ENCODE measurements around the gene EFCAB9. TPM values are rescaled to one million over a fixed set of nuclear protein-coding genes. Genes with fewer than 3 reads are reported as not detected.
"Not testable (repeated sequence)": the region's sequence is repeated elsewhere in the genome, so short reads cannot be mapped to it uniquely, and the experiment has no call there.

EFCAB9 gene
- total RNA-seq, 2 experiments from 2014 or later = not detected

DNA sequence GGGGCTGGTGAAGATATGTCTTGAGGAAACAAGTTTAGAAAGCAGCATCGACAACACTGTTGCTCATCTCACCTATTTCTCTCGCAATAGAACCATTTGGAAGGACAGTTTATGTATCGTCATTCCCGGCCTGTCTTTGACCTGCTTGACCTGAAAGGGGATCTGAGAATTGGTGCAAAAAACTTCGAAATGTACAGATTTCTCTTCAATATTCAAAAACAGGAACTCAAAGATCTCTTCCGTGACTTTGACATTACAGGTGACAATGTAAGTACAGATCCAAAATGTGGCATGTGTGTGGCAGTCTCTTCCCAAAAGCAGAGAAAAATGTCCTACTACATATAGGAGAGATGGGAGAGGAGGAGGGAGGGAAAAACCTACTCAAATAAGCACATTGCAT, 6.5 kb downstream of the EFCAB9 start:
- H3K9me3 ChIP-seq (ENCODE audit: low read length) = no peaks in the 10 kb centered on the region

DNA sequence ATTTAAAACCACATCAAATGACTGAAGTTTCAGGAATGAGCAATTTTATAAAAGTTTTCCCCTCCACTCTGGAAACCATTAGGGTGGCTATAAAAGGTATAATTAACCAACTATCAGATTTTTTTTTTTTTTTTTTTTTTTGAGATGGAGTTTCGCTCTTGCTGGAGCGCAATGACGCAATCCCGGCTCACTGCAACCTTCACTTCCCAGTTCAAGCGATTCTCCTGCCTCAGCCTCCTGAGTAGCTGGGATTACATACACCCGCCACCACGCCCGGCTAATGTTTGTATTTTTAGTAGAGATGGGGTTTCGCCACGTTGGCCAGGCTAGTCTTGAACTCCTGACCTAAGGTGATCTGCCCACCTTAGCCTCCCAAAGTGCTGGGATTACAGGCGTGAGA, 12.0 kb downstream of the EFCAB9 start:
- H3K36me3 ChIP-seq (ENCODE audit: insufficient read depth, low read length); BruUV-seq (replicated peaks); H3K4me3 ChIP-seq (ENCODE audit: low read depth, low read length, poor library complexity, severe bottlenecking); H3K4me2 ChIP-seq (ENCODE audit: low read length); CTCF ChIA-PET (ENCODE audit: unreplicated experiment); intact Hi-C loops (cut with micrococcal nuclease; ENCODE audit: unreplicated experiment); H2AFZ ChIP-seq (ENCODE audit: low read length); H3K27ac ChIP-seq (ENCODE audit: low read depth, low read length, poor library complexity, severe bottlenecking); H4K20me1 ChIP-seq (ENCODE audit: insufficient read depth, low read length); H3K9me3 ChIP-seq (ENCODE audit: low read length); H3K9me2 ChIP-seq (ENCODE audit: insufficient read depth, low read length); H3K79me2 ChIP-seq (ENCODE audit: insufficient read depth, low read depth, low read length); POLR2A ChIA-PET; H3K4me1 ChIP-seq (ENCODE audit: insufficient read depth, low read length, poor library complexity, severe bottlenecking); DNase-seq (ENCODE audit: low spot score): not testable (repeated sequence)

More for the DNA sequence above, 6.5 kb downstream of the EFCAB9 start:
- Histone ChIP-seq H4K20me1 (ENCODE audit: insufficient read depth, low read length) (no peaks in the 10 kb centered on the region), H3K36me3 (ENCODE audit: insufficient read depth, low read length) (no peaks in the 10 kb centered on the region), H3K4me3 (ENCODE audit: low read depth, low read length, poor library complexity, severe bottlenecking) (no peak overlapping the region), H3K79me2 (ENCODE audit: insufficient read depth, low read depth, low read length) (no peaks in the 10 kb centered on the region), H3K9me2 (ENCODE audit: insufficient read depth, low read length) (no peaks in the 10 kb centered on the region), H3K4me2 (ENCODE audit: low read length) (no peak overlapping the region), H3K4me1 (ENCODE audit: insufficient read depth, low read length, poor library complexity, severe bottlenecking) (no peaks in the 10 kb centered on the region), H2AFZ (ENCODE audit: low read length) (no peak overlapping the region), H3K27ac (ENCODE audit: low read depth, low read length, poor library complexity, severe bottlenecking) (no peak overlapping the region)
- no peak for DNase-seq (ENCODE audit: low spot score)
- BruUV-seq (replicated peaks) = no TSS peak
- intact Hi-C loops (cut with micrococcal nuclease; ENCODE audit: unreplicated experiment) = no loop called here
- POLR2A ChIA-PET = interaction anchor here (0.6 to 1.0 kb wide), 2 partner anchors 10 to 290 kb away, joined by 3 to 5 read pairs; no protein-coding TSS in a partner anchor
- CTCF ChIA-PET (ENCODE audit: unreplicated experiment) = interaction anchor here (0.5 kb wide), 1 partner anchor 11 kb away, joined by 3 read pairs; no protein-coding TSS in a partner anchor
- TF ChIP-seq, protein P1, sequence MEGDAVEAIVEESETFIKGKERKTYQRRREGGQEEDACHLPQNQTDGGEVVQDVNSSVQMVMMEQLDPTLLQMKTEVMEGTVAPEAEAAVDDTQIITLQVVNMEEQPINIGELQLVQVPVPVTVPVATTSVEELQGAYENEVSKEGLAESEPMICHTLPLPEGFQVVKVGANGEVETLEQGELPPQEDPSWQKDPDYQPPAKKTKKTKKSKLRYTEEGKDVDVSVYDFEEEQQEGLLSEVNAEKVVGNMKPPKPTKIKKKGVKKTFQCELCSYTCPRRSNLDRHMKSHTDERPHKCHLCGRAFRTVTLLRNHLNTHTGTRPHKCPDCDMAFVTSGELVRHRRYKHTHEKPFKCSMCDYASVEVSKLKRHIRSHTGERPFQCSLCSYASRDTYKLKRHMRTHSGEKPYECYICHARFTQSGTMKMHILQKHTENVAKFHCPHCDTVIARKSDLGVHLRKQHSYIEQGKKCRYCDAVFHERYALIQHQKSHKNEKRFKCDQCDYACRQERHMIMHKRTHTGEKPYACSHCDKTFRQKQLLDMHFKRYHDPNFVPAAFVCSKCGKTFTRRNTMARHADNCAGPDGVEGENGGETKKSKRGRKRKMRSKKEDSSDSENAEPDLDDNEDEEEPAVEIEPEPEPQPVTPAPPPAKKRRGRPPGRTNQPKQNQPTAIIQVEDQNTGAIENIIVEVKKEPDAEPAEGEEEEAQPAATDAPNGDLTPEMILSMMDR (conservative IDR thresholded peaks at IDR 0.05; ENCODE audit: low read length) = no peak
- TF ChIP-seq EZH2phosphoT487 (IDR thresholded peaks at IDR 0.05; ENCODE audit: borderline replicate concordance, low read depth, low read length) = no peak

DNA sequence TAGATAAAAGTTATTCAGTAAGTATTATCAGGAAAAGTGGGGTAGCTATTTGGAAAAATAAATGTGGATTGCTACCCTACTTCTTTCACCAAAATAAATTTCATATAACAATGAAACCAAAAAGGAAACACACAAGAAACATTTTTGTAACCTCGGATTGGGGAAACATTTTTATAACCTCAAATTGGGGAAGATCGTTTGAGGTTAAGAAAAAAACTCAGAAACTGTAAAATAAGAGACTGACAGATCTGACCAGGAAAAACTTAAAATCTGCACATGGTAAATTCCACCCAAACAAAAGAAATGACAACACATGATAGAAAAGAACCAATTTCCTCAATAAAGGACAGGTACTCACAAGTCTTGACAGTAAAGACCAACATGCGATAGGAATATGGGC, 13.5 kb downstream of the EFCAB9 start:
- DNase-seq (ENCODE audit: low spot score) = no peak
- Histone ChIP-seq H3K4me2 (ENCODE audit: low read length) (no peak overlapping the region), H3K4me3 (ENCODE audit: low read depth, low read length, poor library complexity, severe bottlenecking) (no peak overlapping the region), H3K79me2 (ENCODE audit: insufficient read depth, low read depth, low read length) (no peaks in the 10 kb centered on the region), H3K27ac (ENCODE audit: low read depth, low read length, poor library complexity, severe bottlenecking) (no peak overlapping the region), H3K9me2 (ENCODE audit: insufficient read depth, low read length) (no peaks in the 10 kb centered on the region), H3K9me3 (ENCODE audit: low read length) (no peaks in the 10 kb centered on the region), H3K36me3 (ENCODE audit: insufficient read depth, low read length) (peaks cover 19% of the 10 kb centered on the region; the same call in 1 of the 2 replicates), H4K20me1 (ENCODE audit: insufficient read depth, low read length) (no peaks in the 10 kb centered on the region), H2AFZ (ENCODE audit: low read length) (no peak overlapping the region), H3K4me1 (ENCODE audit: insufficient read depth, low read length, poor library complexity, severe bottlenecking) (no peaks in the 10 kb centered on the region)
- POLR2A ChIA-PET = interaction anchor here (1.1 kb wide), 1 partner anchor 19 kb away, joined by 4 read pairs; the partner anchor contains the start of gene STK10
- CTCF ChIA-PET (ENCODE audit: unreplicated experiment) = no interaction called here
- intact Hi-C loops (cut with micrococcal nuclease; ENCODE audit: unreplicated experiment) = no loop called here
- TF ChIP-seq, protein P1 (conservative IDR thresholded peaks at IDR 0.05; ENCODE audit: low read length) = no peak
- no peak for TF ChIP-seq EZH2phosphoT487 (IDR thresholded peaks at IDR 0.05; ENCODE audit: borderline replicate concordance, low read depth, low read length)
- no TSS peak for BruUV-seq (replicated peaks)

Data from OCI-LY7 (cell line).